ENCODE measurements around the gene ADGRB3. TPM values are rescaled to one million over a fixed set of nuclear protein-coding genes. Genes with fewer than 3 reads are reported as not detected.

Gene ADGRB3
- total RNA-seq, 1 donor from 2014 or later, result 1.5 TPM

DNA sequence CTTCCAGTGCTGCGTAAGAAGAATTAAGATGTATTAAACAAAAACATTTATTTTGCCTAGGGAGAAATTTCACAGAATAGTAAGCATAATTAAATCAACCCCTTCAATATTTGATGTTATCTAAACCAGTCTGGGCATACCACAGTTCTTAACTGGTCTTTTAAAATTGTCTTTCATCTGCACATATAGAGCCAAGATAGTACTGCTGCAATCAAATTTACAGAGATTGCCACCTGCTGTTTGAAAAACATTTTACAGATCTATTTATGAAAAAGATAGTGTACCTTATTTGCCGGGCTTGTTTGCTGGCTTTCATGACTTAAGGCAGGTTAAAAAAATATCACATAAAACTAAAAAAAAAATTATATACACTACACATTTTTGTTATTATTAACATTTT is 323.2 kb downstream of the ADGRB3 start:
- Mint-ChIP-seq H3K4me3 (no peak overlapping the region), H3K4me1 (no peaks in the 10 kb centered on the region), H3K27me3 (ENCODE audit: insufficient read depth, low read depth) (no peaks in the 10 kb centered on the region), H3K36me3 (peaks cover 2% of the 10 kb centered on the region), H3K27ac (no peak overlapping the region), H3K9me3 (no peaks in the 10 kb centered on the region)
- Histone ChIP-seq H3K4me2 (no peak overlapping the region), H4K20me1 (ENCODE audit: low read depth) (no peaks in the 10 kb centered on the region), H2AFZ (replicated peaks) (no peak overlapping the region), H3K79me2 (ENCODE audit: low read depth) (no peaks in the 10 kb centered on the region), H3K27me3 (no peaks in the 10 kb centered on the region), H3K36me3 (no peaks in the 10 kb centered on the region), H3K9me3 (ENCODE audit: low read depth) (no peaks in the 10 kb centered on the region), H3K27ac (no peak overlapping the region), H3K4me3 (no peak overlapping the region), H3F3A (ENCODE audit: low read depth) (no peaks in the 10 kb centered on the region), H3K4me1 (no peaks in the 10 kb centered on the region), H3K9ac (no peak overlapping the region)
- DNase-seq (ENCODE audit: low spot score), result no peak
- TF ChIP-seq EZH2 (IDR thresholded peaks at IDR 0.05) (no peak), EZH2phosphoT487 (IDR thresholded peaks at IDR 0.05) (no peak)
- TF ChIP-seq, protein P1, sequence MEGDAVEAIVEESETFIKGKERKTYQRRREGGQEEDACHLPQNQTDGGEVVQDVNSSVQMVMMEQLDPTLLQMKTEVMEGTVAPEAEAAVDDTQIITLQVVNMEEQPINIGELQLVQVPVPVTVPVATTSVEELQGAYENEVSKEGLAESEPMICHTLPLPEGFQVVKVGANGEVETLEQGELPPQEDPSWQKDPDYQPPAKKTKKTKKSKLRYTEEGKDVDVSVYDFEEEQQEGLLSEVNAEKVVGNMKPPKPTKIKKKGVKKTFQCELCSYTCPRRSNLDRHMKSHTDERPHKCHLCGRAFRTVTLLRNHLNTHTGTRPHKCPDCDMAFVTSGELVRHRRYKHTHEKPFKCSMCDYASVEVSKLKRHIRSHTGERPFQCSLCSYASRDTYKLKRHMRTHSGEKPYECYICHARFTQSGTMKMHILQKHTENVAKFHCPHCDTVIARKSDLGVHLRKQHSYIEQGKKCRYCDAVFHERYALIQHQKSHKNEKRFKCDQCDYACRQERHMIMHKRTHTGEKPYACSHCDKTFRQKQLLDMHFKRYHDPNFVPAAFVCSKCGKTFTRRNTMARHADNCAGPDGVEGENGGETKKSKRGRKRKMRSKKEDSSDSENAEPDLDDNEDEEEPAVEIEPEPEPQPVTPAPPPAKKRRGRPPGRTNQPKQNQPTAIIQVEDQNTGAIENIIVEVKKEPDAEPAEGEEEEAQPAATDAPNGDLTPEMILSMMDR (IDR thresholded peaks at IDR 0.05), result no peak

DNA sequence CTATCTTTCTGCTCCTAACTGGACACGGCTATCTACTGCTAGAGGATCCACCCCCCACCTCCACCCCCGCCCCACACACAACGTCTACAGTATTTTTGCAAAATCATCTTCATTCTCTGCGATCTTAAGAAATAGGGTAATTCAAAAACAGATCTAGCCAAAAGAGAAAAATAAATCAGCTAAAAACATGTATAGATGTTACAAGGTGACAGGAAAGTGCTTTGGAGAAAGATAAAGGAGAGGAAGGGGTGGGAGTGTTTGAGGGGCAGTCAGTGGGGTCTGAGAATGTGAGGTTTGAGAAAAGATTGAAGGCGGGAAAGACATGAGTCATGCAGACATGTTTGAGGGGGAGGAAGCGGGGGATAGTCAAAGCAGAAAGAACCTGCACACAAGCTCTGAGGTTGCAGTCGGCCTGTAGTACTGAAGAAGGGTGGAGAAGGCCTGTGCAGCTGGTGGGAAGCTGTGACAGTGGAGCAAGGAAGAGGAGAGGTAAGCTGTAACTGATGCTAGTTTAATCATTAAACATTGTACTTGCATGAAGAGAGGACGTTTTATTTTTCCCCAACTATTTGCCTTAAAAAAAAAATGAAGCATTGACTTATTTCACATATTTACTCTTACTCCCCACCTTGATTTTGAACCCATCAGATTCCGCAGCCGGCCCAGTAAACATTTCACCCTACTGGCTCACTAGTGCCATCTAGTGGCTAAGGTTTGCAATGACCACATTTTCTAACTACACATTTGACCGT is 332.6 kb downstream of the ADGRB3 start:
- H3K4me1 ChIP-seq, result no peaks in the 10 kb centered on the region
- no peak overlapping the region for H3K4me3 ChIP-seq
- no peaks in the 10 kb centered on the region for H4K20me1 ChIP-seq (ENCODE audit: low read depth)
- Mint-ChIP-seq H3K4me1 (peaks cover 5% of the 10 kb centered on the region), H3K36me3 (no peaks in the 10 kb centered on the region), H3K27ac (no peak overlapping the region), H3K27me3 (ENCODE audit: insufficient read depth, low read depth) (peaks cover 3% of the 10 kb centered on the region), H3K9me3 (no peaks in the 10 kb centered on the region), H3K4me3 (no peak overlapping the region)
- no peak overlapping the region for H3K27ac ChIP-seq
- no peak overlapping the region for H2AFZ ChIP-seq (replicated peaks)
- H3K9me3 ChIP-seq (ENCODE audit: low read depth), result no peaks in the 10 kb centered on the region
- H3K79me2 ChIP-seq (ENCODE audit: low read depth), result no peaks in the 10 kb centered on the region
- H3K4me2 ChIP-seq, result no peak overlapping the region
- no peak overlapping the region for H3K9ac ChIP-seq
- H3F3A ChIP-seq (ENCODE audit: low read depth), result no peaks in the 10 kb centered on the region
- H3K27me3 ChIP-seq, result no peaks in the 10 kb centered on the region
- DNase-seq (ENCODE audit: low spot score), result peak; percentile 83
- no peak for TF ChIP-seq EZH2phosphoT487 (IDR thresholded peaks at IDR 0.05)
- TF ChIP-seq, protein P1 (IDR thresholded peaks at IDR 0.05), result peak; percentile 97
- H3K36me3 ChIP-seq, result no peaks in the 10 kb centered on the region

DNA sequence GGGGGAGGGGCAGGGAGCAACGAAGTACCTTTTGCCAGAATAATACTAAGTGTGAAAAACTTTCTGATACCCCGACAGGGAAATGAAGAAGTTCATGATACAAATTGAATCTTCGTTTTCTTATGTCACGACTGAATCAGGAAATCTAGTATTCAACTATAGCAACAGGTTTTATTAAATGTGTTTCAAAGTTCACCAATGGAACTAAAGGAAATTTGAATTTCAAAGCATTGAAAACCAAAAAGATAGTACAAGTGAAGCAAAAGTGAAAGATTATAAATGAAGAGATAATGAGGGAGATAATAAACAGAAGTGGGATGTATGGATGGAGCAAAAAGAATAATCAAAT is 333.2 kb downstream of the ADGRB3 start:
- Histone ChIP-seq H3K27me3 (no peaks in the 10 kb centered on the region), H4K20me1 (ENCODE audit: low read depth) (no peaks in the 10 kb centered on the region), H3K27ac (no peak overlapping the region), H3F3A (ENCODE audit: low read depth) (no peaks in the 10 kb centered on the region), H3K4me1 (no peaks in the 10 kb centered on the region), H3K79me2 (ENCODE audit: low read depth) (no peaks in the 10 kb centered on the region), H3K9me3 (ENCODE audit: low read depth) (no peaks in the 10 kb centered on the region), H3K36me3 (no peaks in the 10 kb centered on the region), H3K4me2 (no peak overlapping the region), H2AFZ (replicated peaks) (no peak overlapping the region), H3K9ac (no peak overlapping the region), H3K4me3 (no peak overlapping the region)
- Mint-ChIP-seq H3K9me3 (no peaks in the 10 kb centered on the region), H3K4me1 (peaks cover 5% of the 10 kb centered on the region), H3K4me3 (no peak overlapping the region), H3K27ac (no peak overlapping the region), H3K27me3 (ENCODE audit: insufficient read depth, low read depth) (peaks cover 3% of the 10 kb centered on the region), H3K36me3 (no peaks in the 10 kb centered on the region)
- no peak for DNase-seq (ENCODE audit: low spot score)
- no peak for TF ChIP-seq EZH2phosphoT487 (IDR thresholded peaks at IDR 0.05)
- TF ChIP-seq EZH2 (IDR thresholded peaks at IDR 0.05), result no peak
- TF ChIP-seq, protein P1 (IDR thresholded peaks at IDR 0.05), result no peak

All from neural progenitor cell (in vitro differentiated cells).